GM21526 (cell line): ENCODE results near the gene ADGRF1.
"Not testable (repeated sequence)": the region's sequence is repeated elsewhere in the genome, so short reads cannot be mapped to it uniquely, and the experiment has no call there.

Source experiments
- ATAC-seq: cut with Tn5 transposase; IDR thresholded peaks from one replicate; pipeline ENCODE4 v1.9.1; 2021; ENCODE audit warnings: moderate library complexity; ENCODE audit not compliant: unreplicated experiment, low FRiP score

ADGRF1 gene

GRCh38 chr6:47027315-47027714, 14.8 kb downstream of the ADGRF1 start:
- no peak for ATAC-seq

GRCh38 chr6:47026679-47027078, 15.5 kb downstream of the ADGRF1 start:
- ATAC-seq = no peak

GRCh38 chr6:47023573-47023972, 18.6 kb downstream of the ADGRF1 start:
- no peak for ATAC-seq

GRCh38 chr6:47022191-47022590, 19.9 kb downstream of the ADGRF1 start:
- ATAC-seq = no peak

- ATAC-seq = no peak
Measured at GRCh38 chr6:47019941-47020340, 22.2 kb downstream of the ADGRF1 start.

- no peak for ATAC-seq
Measured at GRCh38 chr6:47016909-47017308, 25.2 kb downstream of the ADGRF1 start.

- ATAC-seq = no peak
Measured at GRCh38 chr6:47016261-47016660, 25.9 kb downstream of the ADGRF1 start.

- ATAC-seq = no peak
Measured at GRCh38 chr6:47014401-47014800, 27.7 kb downstream of the ADGRF1 start.

GRCh38 chr6:47009583-47009982, 32.5 kb downstream of the ADGRF1 start:
- no peak for ATAC-seq

GRCh38 chr6:47008397-47008763, 33.8 kb downstream of the ADGRF1 start:
- no peak for ATAC-seq

- ATAC-seq = no peak
Measured at GRCh38 chr6:47007657-47008396, 34.3 kb downstream of the ADGRF1 start.

GRCh38 chr6:47005486-47005885, 36.6 kb downstream of the ADGRF1 start:
- ATAC-seq = no peak

GRCh38 chr6:47004463-47004862, 37.7 kb downstream of the ADGRF1 start:
- no peak for ATAC-seq

- ATAC-seq = no peak
Measured at GRCh38 chr6:47000842-47001241, 41.3 kb downstream of the ADGRF1 start.

GRCh38 chr6:46998436-46999017, 43.6 kb downstream of the ADGRF1 start:
- ATAC-seq = no peak

GRCh38 chr6:46997646-46998045, 44.5 kb downstream of the ADGRF1 start:
- ATAC-seq = no peak

- no peak for ATAC-seq
Measured at GRCh38 chr6:46996860-46997641, 45.1 kb downstream of the ADGRF1 start.

- ATAC-seq = no peak
Measured at GRCh38 chr6:46994933-46995332, 47.2 kb downstream of the ADGRF1 start.

GRCh38 chr6:46993846-46994245, 48.3 kb downstream of the ADGRF1 start:
- ATAC-seq = no peak

GRCh38 chr6:46992391-46992790, 49.7 kb downstream of the ADGRF1 start:
- not testable (repeated sequence) for ATAC-seq

- not testable (repeated sequence) for ATAC-seq
Measured at GRCh38 chr6:46990818-46991510, 51.2 kb downstream of the ADGRF1 start.
